ENCODE measurements around the gene RASSF9.

RASSF9 gene

GRCh38 chr12:85855305-85855704, 19.1 kb upstream of the RASSF9 start:
- H3K9ac ChIP-seq (ENCODE audit: low read length), result no peak overlapping the region
- H3K79me2 ChIP-seq (ENCODE audit: control insufficient read depth, insufficient read depth, low read length, poor library complexity), result no peaks in the 10 kb centered on the region
- H2BK12ac ChIP-seq (ENCODE audit: low read length), result no peak overlapping the region
- no peak overlapping the region for H4K8ac ChIP-seq (ENCODE audit: low read depth, low read length)
- no peaks in the 10 kb centered on the region for H3K79me1 ChIP-seq (ENCODE audit: low read length)
- no peaks in the 10 kb centered on the region for H3K4me1 ChIP-seq (ENCODE audit: control insufficient read depth in 1 of 2, insufficient read depth in 2 of 2, low read length in 2 of 2)
- H3K23ac ChIP-seq (ENCODE audit: low read length), result no peak overlapping the region
- no peak overlapping the region for H3K18ac ChIP-seq (ENCODE audit: low read length)
- no CpG with 5 or more reads among the region's 6 CpGs for WGBS (ENCODE audit: extremely low coverage, insufficient coverage, insufficient read length)
- H4K91ac ChIP-seq (ENCODE audit: low read depth, low read length), result no peak overlapping the region
- H4K12ac ChIP-seq (ENCODE audit: low read depth, low read length), result no peak overlapping the region
- no peak overlapping the region for H3K4me3 ChIP-seq (ENCODE audit: low read depth, low read length)
- DNase-seq, result no peak
- no peak overlapping the region for H2AFZ ChIP-seq (ENCODE audit: insufficient read depth, low read length, poor library complexity)
- H3K27ac ChIP-seq (ENCODE audit: low read depth, low read length), result no peak overlapping the region
- no peak overlapping the region for H3K14ac ChIP-seq (ENCODE audit: low read length)
- H3K36me3 ChIP-seq (ENCODE audit: control insufficient read depth in 1 of 2, insufficient read depth in 2 of 2, low read length in 2 of 2), result no peaks in the 10 kb centered on the region
- no peak overlapping the region for H2AK5ac ChIP-seq (ENCODE audit: low read length)
- no peak overlapping the region for H3K4ac ChIP-seq (ENCODE audit: low read depth, low read length)
- no peak overlapping the region for H3K4me2 ChIP-seq (ENCODE audit: low read length)
- no peaks in the 10 kb centered on the region for H3K27me3 ChIP-seq (ENCODE audit: insufficient read depth, low read length)
- no peak overlapping the region for H2BK5ac ChIP-seq (ENCODE audit: low read depth, low read length, poor library complexity)
- H2BK120ac ChIP-seq (ENCODE audit: insufficient read depth, low read length, poor library complexity), result no peak overlapping the region
- peaks cover 2% of the 10 kb centered on the region for H3K9me3 ChIP-seq (ENCODE audit: insufficient read depth, low read depth, low read length)

DNA sequence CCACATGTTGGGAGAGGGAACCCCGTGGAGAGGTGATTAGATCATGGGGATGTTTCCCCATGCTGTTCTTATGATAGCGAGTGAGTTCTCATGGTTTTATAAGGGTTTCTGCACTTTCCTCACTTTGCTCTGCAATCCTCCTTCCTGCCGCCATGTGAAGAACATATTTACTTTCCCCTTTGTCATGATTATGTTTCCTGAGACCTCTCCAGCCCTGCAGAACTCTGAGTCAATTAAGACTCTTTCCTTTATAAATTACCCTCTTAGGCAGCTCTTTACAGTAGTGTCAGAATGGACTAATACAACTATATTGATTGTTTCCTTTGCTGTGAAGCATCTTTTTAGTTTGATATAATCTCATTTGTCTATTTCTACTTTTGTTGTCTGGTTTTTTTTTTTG, 13.1 kb upstream of the RASSF9 start:
- Histone ChIP-seq H3K14ac (ENCODE audit: low read length) (no peak overlapping the region), H3K9ac (ENCODE audit: low read length) (no peak overlapping the region), H3K4me1 (ENCODE audit: control insufficient read depth in 1 of 2, insufficient read depth in 2 of 2, low read length in 2 of 2) (no peaks in the 10 kb centered on the region), H3K4me3 (ENCODE audit: low read depth, low read length) (no peak overlapping the region), H3K79me2 (ENCODE audit: control insufficient read depth, insufficient read depth, low read length, poor library complexity) (no peaks in the 10 kb centered on the region), H3K4ac (ENCODE audit: low read depth, low read length) (no peak overlapping the region), H2AK5ac (ENCODE audit: low read length) (no peak overlapping the region), H4K12ac (ENCODE audit: low read depth, low read length) (no peak overlapping the region), H2BK12ac (ENCODE audit: low read length) (no peak overlapping the region), H4K91ac (ENCODE audit: low read depth, low read length) (no peak overlapping the region), H3K4me2 (ENCODE audit: low read length) (no peak overlapping the region), H2BK5ac (ENCODE audit: low read depth, low read length, poor library complexity) (no peak overlapping the region), H2BK120ac (ENCODE audit: insufficient read depth, low read length, poor library complexity) (no peak overlapping the region), H2AFZ (ENCODE audit: insufficient read depth, low read length, poor library complexity) (no peak overlapping the region), H3K27me3 (ENCODE audit: insufficient read depth, low read length) (no peaks in the 10 kb centered on the region), H3K36me3 (ENCODE audit: control insufficient read depth in 1 of 2, insufficient read depth in 2 of 2, low read length in 2 of 2) (no peaks in the 10 kb centered on the region), H3K79me1 (ENCODE audit: low read length) (no peaks in the 10 kb centered on the region), H3K18ac (ENCODE audit: low read length) (no peak overlapping the region), H3K27ac (ENCODE audit: low read depth, low read length) (no peak overlapping the region), H4K8ac (ENCODE audit: low read depth, low read length) (no peak overlapping the region), H3K9me3 (ENCODE audit: insufficient read depth, low read depth, low read length) (no peaks in the 10 kb centered on the region), H3K23ac (ENCODE audit: low read length) (no peak overlapping the region)
- DNase-seq, result no peak
- no CpG with 5 or more reads among the region's 3 CpGs for WGBS (ENCODE audit: extremely low coverage, insufficient coverage, insufficient read length)

GRCh38 chr12:85843606-85844310, 7.5 kb upstream of the RASSF9 start:
- no peak overlapping the region for H2AFZ ChIP-seq (ENCODE audit: insufficient read depth, low read length, poor library complexity)
- no peaks in the 10 kb centered on the region for H3K9me3 ChIP-seq (ENCODE audit: insufficient read depth, low read depth, low read length)
- H3K27me3 ChIP-seq (ENCODE audit: insufficient read depth, low read length), result no peaks in the 10 kb centered on the region
- no peak overlapping the region for H4K8ac ChIP-seq (ENCODE audit: low read depth, low read length)
- no CpG with 5 or more reads among the region's 17 CpGs for WGBS (ENCODE audit: extremely low coverage, insufficient coverage, insufficient read length)
- H3K79me1 ChIP-seq (ENCODE audit: low read length), result no peaks in the 10 kb centered on the region
- no peaks in the 10 kb centered on the region for H3K36me3 ChIP-seq (ENCODE audit: control insufficient read depth in 1 of 2, insufficient read depth in 2 of 2, low read length in 2 of 2)
- H3K4me3 ChIP-seq (ENCODE audit: low read depth, low read length), result no peak overlapping the region
- H4K91ac ChIP-seq (ENCODE audit: low read depth, low read length), result no peak overlapping the region
- H2BK5ac ChIP-seq (ENCODE audit: low read depth, low read length, poor library complexity), result no peak overlapping the region
- no peak overlapping the region for H3K14ac ChIP-seq (ENCODE audit: low read length)
- no peak overlapping the region for H3K23ac ChIP-seq (ENCODE audit: low read length)
- no peak overlapping the region for H3K27ac ChIP-seq (ENCODE audit: low read depth, low read length)
- H3K9ac ChIP-seq (ENCODE audit: low read length), result no peak overlapping the region
- H2BK120ac ChIP-seq (ENCODE audit: insufficient read depth, low read length, poor library complexity), result no peak overlapping the region
- no peak overlapping the region for H2AK5ac ChIP-seq (ENCODE audit: low read length)
- H3K18ac ChIP-seq (ENCODE audit: low read length), result no peak overlapping the region
- H3K4ac ChIP-seq (ENCODE audit: low read depth, low read length), result no peak overlapping the region
- DNase-seq, result no peak
- H3K79me2 ChIP-seq (ENCODE audit: control insufficient read depth, insufficient read depth, low read length, poor library complexity), result no peaks in the 10 kb centered on the region
- H3K4me1 ChIP-seq (ENCODE audit: control insufficient read depth in 1 of 2, insufficient read depth in 2 of 2, low read length in 2 of 2), result no peaks in the 10 kb centered on the region
- H2BK12ac ChIP-seq (ENCODE audit: low read length), result no peak overlapping the region
- H4K12ac ChIP-seq (ENCODE audit: low read depth, low read length), result no peak overlapping the region
- no peak overlapping the region for H3K4me2 ChIP-seq (ENCODE audit: low read length)

DNA sequence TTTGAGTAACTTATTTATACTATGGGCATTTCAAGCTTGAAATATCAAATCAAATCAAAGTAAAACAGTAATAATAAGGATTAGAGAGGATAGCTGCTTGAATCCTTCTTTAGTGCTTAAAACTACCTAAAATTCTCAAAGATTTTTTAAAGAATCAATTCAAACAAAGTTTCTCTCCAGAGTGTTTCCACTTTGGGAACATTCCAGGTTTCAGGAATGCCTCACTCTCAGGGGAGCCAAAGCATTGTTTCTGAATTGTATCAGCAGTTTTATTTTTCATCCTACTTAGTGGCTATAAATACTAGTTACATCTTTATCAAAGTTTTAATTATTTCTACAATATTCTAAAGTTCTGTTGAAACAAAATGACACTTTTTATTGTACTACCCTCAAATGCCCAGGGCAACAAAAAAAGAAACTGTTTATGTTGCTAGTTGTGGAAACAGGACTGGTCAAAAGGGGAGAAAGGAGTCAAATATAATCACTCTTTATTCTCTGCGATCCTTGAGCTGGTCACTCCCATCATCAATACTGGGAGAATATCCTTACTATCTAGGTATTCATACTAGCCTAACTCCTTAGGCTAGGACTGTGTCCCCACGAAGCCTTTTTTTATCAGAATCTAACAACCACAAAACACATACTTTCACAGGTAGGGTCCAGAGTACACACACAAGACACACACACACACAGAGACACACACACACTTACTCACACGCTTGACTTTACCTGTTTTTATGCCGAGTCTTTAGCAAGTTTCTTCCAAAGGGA, 598 bp downstream of the RASSF9 start:
- H3K4ac ChIP-seq (ENCODE audit: low read depth, low read length), result no peak overlapping the region
- no peak overlapping the region for H4K8ac ChIP-seq (ENCODE audit: low read depth, low read length)
- no CpG with 5 or more reads among the region's 4 CpGs for WGBS (ENCODE audit: extremely low coverage, insufficient coverage, insufficient read length)
- no peak overlapping the region for H2BK12ac ChIP-seq (ENCODE audit: low read length)
- no peak overlapping the region for H3K9ac ChIP-seq (ENCODE audit: low read length)
- H3K4me2 ChIP-seq (ENCODE audit: low read length), result peak overlapping the region; percentile 64
- no peaks in the 10 kb centered on the region for H3K9me3 ChIP-seq (ENCODE audit: insufficient read depth, low read depth, low read length)
- H2AFZ ChIP-seq (ENCODE audit: insufficient read depth, low read length, poor library complexity), result no peak overlapping the region
- no peak overlapping the region for H4K12ac ChIP-seq (ENCODE audit: low read depth, low read length)
- peak overlapping the region; percentile 31 for H2BK5ac ChIP-seq (ENCODE audit: low read depth, low read length, poor library complexity)
- no peak overlapping the region for H2AK5ac ChIP-seq (ENCODE audit: low read length)
- H3K79me2 ChIP-seq (ENCODE audit: control insufficient read depth, insufficient read depth, low read length, poor library complexity), result no peaks in the 10 kb centered on the region
- no peak overlapping the region for H3K4me3 ChIP-seq (ENCODE audit: low read depth, low read length)
- H3K27ac ChIP-seq (ENCODE audit: low read depth, low read length), result peak overlapping the region; percentile 40
- no peaks in the 10 kb centered on the region for H3K27me3 ChIP-seq (ENCODE audit: insufficient read depth, low read length)
- H3K36me3 ChIP-seq (ENCODE audit: control insufficient read depth in 1 of 2, insufficient read depth in 2 of 2, low read length in 2 of 2), result no peaks in the 10 kb centered on the region
- no peak for DNase-seq
- H3K14ac ChIP-seq (ENCODE audit: low read length), result no peak overlapping the region
- no peak overlapping the region for H2BK120ac ChIP-seq (ENCODE audit: insufficient read depth, low read length, poor library complexity)
- no peak overlapping the region for H4K91ac ChIP-seq (ENCODE audit: low read depth, low read length)
- H3K18ac ChIP-seq (ENCODE audit: low read length), result no peak overlapping the region
- no peaks in the 10 kb centered on the region for H3K79me1 ChIP-seq (ENCODE audit: low read length)
- peaks cover 5 to 7% of the 10 kb centered on the region in 2 experiments for H3K4me1 ChIP-seq (ENCODE audit: control insufficient read depth in 1 of 2, insufficient read depth in 2 of 2, low read length in 2 of 2)
- no peak overlapping the region for H3K23ac ChIP-seq (ENCODE audit: low read length)
